Measurements from ENCODE around the gene ARFGEF3. TPM values are rescaled to one million over a fixed set of nuclear protein-coding genes. Genes with fewer than 3 reads are reported as not detected.

The ARFGEF3 gene
- total RNA-seq, 2 donors from 2014 or later, result 1.7 to 3.7 TPM

GRCh38 chr6:138257638-138258040 lies 95.9 kb downstream of the ARFGEF3 start:
- H3K27ac ChIP-seq, result no peak overlapping the region
- H3K36me3 ChIP-seq, result no peaks in the 10 kb centered on the region
- DNase-seq (ENCODE audit: low spot score), result no peak
- H3K9me3 ChIP-seq, result no peaks in the 10 kb centered on the region
- no peak for TF ChIP-seq CTCF (IDR thresholded peaks at IDR 0.05)
- H3K4me3 ChIP-seq, result no peak overlapping the region
- no peaks in the 10 kb centered on the region for H3K27me3 ChIP-seq
- H3K4me1 ChIP-seq, result no peaks in the 10 kb centered on the region

GRCh38 chr6:138258197-138258596 lies 96.5 kb downstream of the ARFGEF3 start:
- no peak overlapping the region for H3K27ac ChIP-seq
- TF ChIP-seq CTCF (IDR thresholded peaks at IDR 0.05), result no peak
- no peaks in the 10 kb centered on the region for H3K9me3 ChIP-seq
- no peaks in the 10 kb centered on the region for H3K27me3 ChIP-seq
- no peaks in the 10 kb centered on the region for H3K36me3 ChIP-seq
- H3K4me1 ChIP-seq, result no peaks in the 10 kb centered on the region
- no peak overlapping the region for H3K4me3 ChIP-seq
- no peak for DNase-seq (ENCODE audit: low spot score)

GRCh38 chr6:138258991-138259390 lies 97.3 kb downstream of the ARFGEF3 start:
- no peak for TF ChIP-seq CTCF (IDR thresholded peaks at IDR 0.05)
- Histone ChIP-seq H3K4me1 (no peaks in the 10 kb centered on the region), H3K36me3 (no peaks in the 10 kb centered on the region), H3K27ac (no peak overlapping the region), H3K27me3 (no peaks in the 10 kb centered on the region), H3K9me3 (no peaks in the 10 kb centered on the region), H3K4me3 (no peak overlapping the region)
- no peak for DNase-seq (ENCODE audit: low spot score)

- Histone ChIP-seq H3K36me3 (no peaks in the 10 kb centered on the region), H3K4me1 (no peaks in the 10 kb centered on the region), H3K27me3 (no peaks in the 10 kb centered on the region), H3K27ac (no peak overlapping the region), H3K9me3 (no peaks in the 10 kb centered on the region), H3K4me3 (no peak overlapping the region)
- TF ChIP-seq CTCF (IDR thresholded peaks at IDR 0.05), result no peak
- no peak for DNase-seq (ENCODE audit: low spot score)
Measured at GRCh38 chr6:138261116-138261780, 99.5 kb downstream of the ARFGEF3 start.

- H3K27me3 ChIP-seq, result no peaks in the 10 kb centered on the region
- no peak for TF ChIP-seq CTCF (IDR thresholded peaks at IDR 0.05)
- no peak overlapping the region for H3K4me3 ChIP-seq
- DNase-seq (ENCODE audit: low spot score), result no peak
- H3K9me3 ChIP-seq, result no peaks in the 10 kb centered on the region
- H3K27ac ChIP-seq, result no peak overlapping the region
- no peaks in the 10 kb centered on the region for H3K36me3 ChIP-seq
- H3K4me1 ChIP-seq, result no peaks in the 10 kb centered on the region
Measured at GRCh38 chr6:138263963-138264362, 102.2 kb downstream of the ARFGEF3 start.

GRCh38 chr6:138264372-138264880 lies 102.7 kb downstream of the ARFGEF3 start:
- no peak for DNase-seq (ENCODE audit: low spot score)
- Histone ChIP-seq H3K27ac (no peak overlapping the region), H3K36me3 (no peaks in the 10 kb centered on the region), H3K27me3 (no peaks in the 10 kb centered on the region), H3K4me3 (no peak overlapping the region), H3K9me3 (no peaks in the 10 kb centered on the region), H3K4me1 (no peaks in the 10 kb centered on the region)
- TF ChIP-seq CTCF (IDR thresholded peaks at IDR 0.05), result no peak

Measured in right atrium auricular region (tissue), 2 donors.